Mesenchymal stem cell (in vitro differentiated cells and primary cell): Measurements from ENCODE around the gene INSYN1.
A peak's percentile ranks its signal among the peaks of the same experiment; 100 is the strongest.

Experiments
- DNase-seq: peaks from one replicate; pipeline ENCODE4 v3.0.0-alpha.2; 2013
- H2AFZ ChIP-seq: one replicate; pipeline ENCODE4 v1.6.1; 2013; ENCODE audit warnings: low read depth, mild to moderate bottlenecking, control low read depth, inconsistent platforms, low read length, moderate library complexity
- H2AK5ac ChIP-seq: 2 replicates; pipeline ENCODE4 v1.6.1; 2013; ENCODE audit warnings: low read length, moderate library complexity, mild to moderate bottlenecking, inconsistent platforms; ENCODE audit not compliant: severe bottlenecking
- H2BK120ac ChIP-seq: one replicate; pipeline ENCODE4 v1.6.1; 2013; ENCODE audit warnings: low read depth, mild to moderate bottlenecking, inconsistent platforms, low read length, moderate library complexity
- H2BK12ac ChIP-seq, 2 experiments: one replicate each; pipeline ENCODE4 v1.6.1; 2013; ENCODE audit warnings: inconsistent platforms in 2 of 2, low read length in 2 of 2, mild to moderate bottlenecking in 2 of 2, moderate library complexity in 2 of 2, control low read depth in 1 of 2
- H2BK15ac ChIP-seq: one replicate; pipeline ENCODE4 v1.6.1; 2013; ENCODE audit warnings: mild to moderate bottlenecking, low read depth, inconsistent platforms; ENCODE audit not compliant: poor library complexity, severe bottlenecking
- H2BK5ac ChIP-seq: 2 replicates; pipeline ENCODE4 v1.6.1; 2013; ENCODE audit warnings: low read depth, mild to moderate bottlenecking, low read length, control low read depth, inconsistent platforms; ENCODE audit not compliant: poor library complexity, severe bottlenecking
- H3K14ac ChIP-seq, 2 experiments: one replicate each; pipeline ENCODE4 v1.6.1; 2013; ENCODE audit warnings: inconsistent platforms in 2 of 2, low read length in 2 of 2, control low read depth in 1 of 2, mild to moderate bottlenecking in 1 of 2, moderate library complexity in 1 of 2
- H3K18ac ChIP-seq, 2 experiments: one replicate each; pipeline ENCODE4 v1.6.1; 2013; ENCODE audit warnings: inconsistent platforms in 2 of 2, low read length in 2 of 2, control low read depth in 1 of 2, low read depth in 1 of 2, mild to moderate bottlenecking in 1 of 2
- H3K23ac ChIP-seq, 2 experiments: one replicate each; pipeline ENCODE4 v1.6.1; 2013; ENCODE audit warnings: inconsistent platforms in 2 of 2, low read length in 2 of 2, mild to moderate bottlenecking in 2 of 2, moderate library complexity in 2 of 2, control low read depth in 1 of 2
- H3K27ac ChIP-seq: 2 replicates; pipeline ENCODE4 v1.5.1; 2013; ENCODE audit warnings: mild to moderate bottlenecking, moderate library complexity, low read length, control low read depth, inconsistent platforms; ENCODE audit not compliant: poor library complexity, severe bottlenecking
- H3K27me3 ChIP-seq, 2 experiments: 2 replicates each; pipeline versions ENCODE4 v1.6.1 to v1.7.0; 2013; ENCODE audit warnings: low read length in 2 of 2, mild to moderate bottlenecking in 2 of 2, moderate library complexity in 2 of 2, control low read depth in 1 of 2, inconsistent platforms in 1 of 2; ENCODE audit not compliant: control insufficient read depth in 1 of 2, insufficient read depth in 1 of 2
- H3K36me3 ChIP-seq, 2 experiments: 2 replicates each; pipeline versions ENCODE4 v1.6.1 to v1.7.0; 2013; ENCODE audit warnings: low read length in 2 of 2, control low read depth in 1 of 2, inconsistent platforms in 1 of 2, low read depth in 1 of 2, mild to moderate bottlenecking in 1 of 2; ENCODE audit not compliant: insufficient read depth in 2 of 2, control insufficient read depth in 1 of 2
- H3K4ac ChIP-seq, 2 experiments: one replicate each; pipeline ENCODE4 v1.6.1; 2013; ENCODE audit warnings: inconsistent platforms in 2 of 2, low read length in 2 of 2, mild to moderate bottlenecking in 2 of 2, moderate library complexity in 2 of 2, control low read depth in 1 of 2, low read depth in 1 of 2
- H3K4me1 ChIP-seq: 2 replicates; pipeline ENCODE4 v1.6.1; 2013; ENCODE audit warnings: low read depth, low read length, control low read depth; ENCODE audit not compliant: control insufficient read depth, insufficient read depth
- H3K4me2 ChIP-seq: 2 replicates; pipeline ENCODE4 v1.6.1; 2013; ENCODE audit warnings: low read length, mild to moderate bottlenecking, inconsistent platforms; ENCODE audit not compliant: poor library complexity, severe bottlenecking
- H3K4me3 ChIP-seq, 2 experiments: 2 replicates each; pipeline versions ENCODE4 v1.5.1 to v1.7.0; 2013; ENCODE audit warnings: low read length in 2 of 2, mild to moderate bottlenecking in 2 of 2, control low read depth in 1 of 2, low read depth in 1 of 2; ENCODE audit not compliant: insufficient read depth in 1 of 2
- H3K79me1 ChIP-seq: replicated peaks from 2 replicates; pipeline ENCODE4 v1.6.1; 2013; ENCODE audit warnings: mild to moderate bottlenecking, control low read depth, low read length, inconsistent platforms; ENCODE audit not compliant: poor library complexity, severe bottlenecking
- H3K9ac ChIP-seq: 2 replicates; pipeline ENCODE4 v1.7.0; 2013; ENCODE audit warnings: mild to moderate bottlenecking, low read length, moderate library complexity
- H3K9me3 ChIP-seq: 2 replicates; pipeline ENCODE4 v1.7.0; 2013; ENCODE audit warnings: mild to moderate bottlenecking, low read length; ENCODE audit not compliant: control insufficient read depth
- H4K8ac ChIP-seq: one replicate; pipeline ENCODE4 v1.6.1; 2013; ENCODE audit warnings: inconsistent platforms, mild to moderate bottlenecking, low read length, moderate library complexity
- H4K91ac ChIP-seq: one replicate; pipeline ENCODE4 v1.6.1; 2013; ENCODE audit warnings: mild to moderate bottlenecking, low read length, inconsistent platforms
- WGBS: methylation state at CpG from one replicate; pipeline ENCODE4 v1.1.7; 2013; ENCODE audit warnings: mixed read lengths; 5-methylcytosine and 5-hydroxymethylcytosine counted together

Gene INSYN1

DNA sequence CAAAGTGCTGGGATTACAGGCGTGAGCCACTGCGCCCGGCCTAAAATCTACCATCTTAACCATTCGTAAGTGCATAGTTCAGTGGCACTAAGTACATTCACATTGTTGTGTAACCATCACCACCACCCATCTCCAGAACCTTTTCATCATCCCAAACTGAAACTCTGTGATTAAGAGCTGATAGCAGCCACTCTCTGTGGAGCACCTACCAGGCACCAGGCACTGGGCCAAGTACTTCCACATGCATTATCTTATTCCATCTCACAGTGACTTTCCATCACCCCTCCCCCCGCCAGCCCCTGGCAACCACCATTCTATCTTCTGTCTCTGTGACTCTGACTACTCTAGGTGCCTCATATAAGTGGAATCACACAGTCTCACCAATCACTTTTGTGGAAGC is 2.3 kb upstream of the INSYN1 start:
- no peak overlapping the region for H3K9ac ChIP-seq
- H3K4me3 ChIP-seq = no peak overlapping the region
- H3K27ac ChIP-seq = no peak overlapping the region
- no peak overlapping the region for H3K4ac ChIP-seq
- no peak overlapping the region for H2BK12ac ChIP-seq
- no peaks in the 10 kb centered on the region for H3K9me3 ChIP-seq
- H3K18ac ChIP-seq = no peak overlapping the region
- WGBS = 94% methylated on average over 5 of the region's 5 CpGs
- H3K14ac ChIP-seq = no peak overlapping the region
- no peak overlapping the region for H2AK5ac ChIP-seq
- no peak overlapping the region for H2BK120ac ChIP-seq
- H3K4me2 ChIP-seq = no peak overlapping the region
- H2AFZ ChIP-seq = no peak overlapping the region
- H3K36me3 ChIP-seq = no peaks in the 10 kb centered on the region
- no peak for DNase-seq
- H3K27me3 ChIP-seq = peaks cover 51 to 80% of the 10 kb centered on the region in 2 experiments
- H3K23ac ChIP-seq = no peak overlapping the region
- no peak overlapping the region for H4K8ac ChIP-seq
- H4K91ac ChIP-seq = no peak overlapping the region
- H2BK15ac ChIP-seq = no peak overlapping the region
- H2BK5ac ChIP-seq = no peak overlapping the region
- H3K4me1 ChIP-seq = peaks cover 18% of the 10 kb centered on the region
- H3K79me1 ChIP-seq = no peaks in the 10 kb centered on the region

DNA sequence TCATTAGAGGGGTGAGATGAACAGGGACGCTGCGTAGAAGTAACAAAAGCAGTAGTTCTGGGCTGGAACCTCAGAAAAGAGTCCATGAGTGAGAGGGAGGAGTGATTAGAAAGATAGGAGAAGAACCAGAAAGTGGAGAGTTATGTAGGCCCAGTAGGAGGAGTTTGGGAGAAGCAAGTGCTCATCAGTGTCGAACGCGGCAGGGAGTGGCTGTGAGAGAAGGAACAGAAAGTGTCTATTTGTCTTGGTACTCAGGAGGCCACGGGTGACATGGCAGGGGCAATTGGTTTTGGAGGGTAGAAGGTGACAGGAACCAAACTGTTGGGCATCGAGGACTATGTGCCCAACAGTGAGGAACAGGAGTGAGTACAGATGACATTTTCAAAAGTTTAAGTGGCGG is 1.3 kb upstream of the INSYN1 start:
- Histone ChIP-seq H3K4me2 (no peak overlapping the region), H3K4me1 (peaks cover 18% of the 10 kb centered on the region), H2AK5ac (no peak overlapping the region), H2BK15ac (no peak overlapping the region), H3K9me3 (no peaks in the 10 kb centered on the region), H3K36me3 (no peaks in the 10 kb centered on the region), H3K18ac (no peak overlapping the region), H3K79me1 (no peaks in the 10 kb centered on the region), H2BK120ac (no peak overlapping the region), H3K14ac (no peak overlapping the region), H3K27me3 (peaks cover 45 to 80% of the 10 kb centered on the region in 2 experiments), H2AFZ (no peak overlapping the region), H4K8ac (no peak overlapping the region), H3K9ac (no peak overlapping the region), H2BK5ac (no peak overlapping the region), H3K23ac (peak overlapping the region in 1 of 2 experiments; percentile 70), H3K27ac (no peak overlapping the region), H3K4ac (no peak overlapping the region), H2BK12ac (no peak overlapping the region), H3K4me3 (no peak overlapping the region), H4K91ac (no peak overlapping the region)
- no peak for DNase-seq
- WGBS = 68% methylated on average over 8 of the region's 8 CpGs

DNA sequence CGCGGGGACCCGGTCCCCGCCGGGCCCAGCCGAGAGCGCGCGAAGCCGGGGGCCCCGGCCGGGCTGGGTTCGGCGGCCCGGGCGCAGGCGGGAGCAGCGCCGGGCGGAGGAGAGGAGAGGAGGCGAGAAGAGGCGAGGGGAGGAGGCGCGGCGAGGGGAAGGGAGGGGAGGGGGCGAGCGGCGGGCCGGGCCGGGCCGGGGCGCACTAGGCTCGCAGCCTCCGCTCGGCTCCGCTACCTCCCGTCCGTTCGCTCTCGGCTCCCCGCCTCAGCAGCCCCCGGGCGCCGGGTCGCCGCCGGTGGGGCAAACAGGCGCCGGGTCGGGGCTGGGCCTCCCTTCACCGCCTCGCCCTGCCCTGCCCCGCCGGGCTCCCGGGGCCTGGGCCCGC is 351 bp downstream of the INSYN1 start:
- Histone ChIP-seq H2AFZ (no peak overlapping the region), H2BK120ac (no peak overlapping the region), H3K4me2 (peak overlapping the region; percentile 91), H3K4me3 (peak overlapping the region; percentile 50 to 73), H4K8ac (no peak overlapping the region), H2BK5ac (no peak overlapping the region), H2BK15ac (no peak overlapping the region), H3K4ac (no peak overlapping the region), H3K4me1 (peaks cover 18% of the 10 kb centered on the region), H3K23ac (no peak overlapping the region), H3K36me3 (no peaks in the 10 kb centered on the region), H2BK12ac (no peak overlapping the region), H4K91ac (no peak overlapping the region), H3K27ac (no peak overlapping the region), H3K14ac (no peak overlapping the region), H3K27me3 (peaks cover 31 to 81% of the 10 kb centered on the region in 2 experiments), H3K9ac (peak overlapping the region; percentile 60), H2AK5ac (no peak overlapping the region), H3K9me3 (no peaks in the 10 kb centered on the region), H3K18ac (no peak overlapping the region), H3K79me1 (no peaks in the 10 kb centered on the region)
- DNase-seq = peak; percentile 9
- WGBS = 1% methylated on average over 16 of the region's 56 CpGs

DNA sequence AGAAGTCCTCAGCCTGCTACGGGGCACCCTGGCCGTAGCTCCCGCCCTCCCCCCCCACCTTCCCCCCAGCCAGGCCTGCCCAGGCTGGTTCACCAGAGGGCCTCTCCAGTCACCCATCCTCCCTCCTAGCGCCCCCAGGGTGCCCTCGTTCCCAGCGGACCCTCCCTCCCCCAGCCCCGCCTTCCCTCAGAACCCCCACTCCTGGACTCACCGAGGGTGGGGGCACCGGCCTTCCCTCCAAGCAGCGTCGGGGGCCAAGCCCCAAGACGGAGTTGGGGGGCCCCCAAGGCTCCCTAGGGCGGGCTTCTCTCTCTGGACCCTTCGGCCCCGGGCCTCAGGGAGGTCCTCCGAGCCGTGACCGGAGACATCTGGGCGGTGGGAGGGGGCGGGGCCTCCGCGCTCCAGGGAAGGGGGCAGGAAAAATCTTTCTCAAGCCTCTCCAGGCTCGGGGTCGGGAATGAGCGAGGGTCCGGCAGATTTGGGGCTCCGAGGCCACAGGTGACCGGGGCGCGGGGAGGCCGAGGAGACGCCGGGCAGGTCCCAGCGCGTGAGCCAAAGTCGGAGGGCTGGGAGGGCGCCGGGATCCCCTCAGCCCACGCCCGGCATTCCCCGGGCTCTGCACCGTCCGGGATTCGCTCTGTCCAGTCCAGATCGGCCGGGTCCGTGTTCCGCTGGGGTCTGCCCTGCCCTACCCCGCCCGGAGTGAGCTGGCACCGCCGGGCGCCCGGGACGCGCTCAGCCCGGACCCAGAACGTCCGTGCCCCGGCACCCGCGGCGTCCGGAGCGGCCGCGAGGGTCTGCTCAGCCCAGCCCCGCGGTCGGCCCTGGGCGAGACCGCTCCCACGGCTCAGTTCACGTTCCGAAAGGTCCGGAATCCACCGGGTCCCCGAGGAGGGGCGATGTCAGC is 999 bp downstream of the INSYN1 start:
- under 1% methylated on average over 64 of the region's 79 CpGs for WGBS

More for the DNA sequence above, 999 bp downstream of the INSYN1 start:
- Histone ChIP-seq H2BK12ac (no peak overlapping the region), H3K9me3 (no peaks in the 10 kb centered on the region), H3K4me1 (peaks cover 19% of the 10 kb centered on the region), H3K4me2 (peak overlapping the region; percentile 91), H3K9ac (peak overlapping the region; percentile 60), H3K4me3 (peak overlapping the region; percentile 50 to 73), H4K8ac (no peak overlapping the region), H3K36me3 (no peaks in the 10 kb centered on the region), H2BK120ac (no peak overlapping the region), H3K18ac (no peak overlapping the region), H3K27ac (no peak overlapping the region), H4K91ac (no peak overlapping the region), H2AK5ac (no peak overlapping the region), H2BK15ac (no peak overlapping the region), H3K79me1 (no peaks in the 10 kb centered on the region), H3K4ac (no peak overlapping the region), H2BK5ac (no peak overlapping the region), H3K14ac (no peak overlapping the region), H3K23ac (peak overlapping the region in 1 of 2 experiments; percentile 30), H3K27me3 (peaks cover 25 to 80% of the 10 kb centered on the region in 2 experiments), H2AFZ (peak overlapping the region; percentile 6)
- DNase-seq = no peak
